Retina (tissue), 1 donor: Measurements from ENCODE around the gene ASCC3.

Source experiments
- DNase-seq: peaks from one replicate; pipeline ENCODE4 v3.0.0-alpha.2; 2016

Gene ASCC3

DNA sequence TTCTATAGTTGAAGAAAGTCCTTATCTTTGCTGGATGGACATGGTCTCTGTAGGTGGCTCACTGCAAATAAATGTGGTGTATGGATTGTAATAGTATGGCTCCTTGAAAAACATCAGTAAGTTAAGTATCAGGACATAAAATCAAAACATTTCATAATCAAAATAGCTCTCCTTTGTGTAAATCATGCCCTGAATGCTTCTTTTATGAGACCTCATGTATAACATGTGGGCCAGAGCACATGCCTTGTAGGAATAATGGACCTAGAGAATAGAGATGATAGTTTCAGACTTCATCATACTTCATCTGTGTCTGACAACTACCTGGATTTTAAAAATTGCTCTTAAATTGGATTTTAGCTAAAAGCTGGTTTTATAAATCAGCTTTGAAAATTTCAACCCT is 159.9 kb downstream of the ASCC3 start:
- no peak for DNase-seq

DNA sequence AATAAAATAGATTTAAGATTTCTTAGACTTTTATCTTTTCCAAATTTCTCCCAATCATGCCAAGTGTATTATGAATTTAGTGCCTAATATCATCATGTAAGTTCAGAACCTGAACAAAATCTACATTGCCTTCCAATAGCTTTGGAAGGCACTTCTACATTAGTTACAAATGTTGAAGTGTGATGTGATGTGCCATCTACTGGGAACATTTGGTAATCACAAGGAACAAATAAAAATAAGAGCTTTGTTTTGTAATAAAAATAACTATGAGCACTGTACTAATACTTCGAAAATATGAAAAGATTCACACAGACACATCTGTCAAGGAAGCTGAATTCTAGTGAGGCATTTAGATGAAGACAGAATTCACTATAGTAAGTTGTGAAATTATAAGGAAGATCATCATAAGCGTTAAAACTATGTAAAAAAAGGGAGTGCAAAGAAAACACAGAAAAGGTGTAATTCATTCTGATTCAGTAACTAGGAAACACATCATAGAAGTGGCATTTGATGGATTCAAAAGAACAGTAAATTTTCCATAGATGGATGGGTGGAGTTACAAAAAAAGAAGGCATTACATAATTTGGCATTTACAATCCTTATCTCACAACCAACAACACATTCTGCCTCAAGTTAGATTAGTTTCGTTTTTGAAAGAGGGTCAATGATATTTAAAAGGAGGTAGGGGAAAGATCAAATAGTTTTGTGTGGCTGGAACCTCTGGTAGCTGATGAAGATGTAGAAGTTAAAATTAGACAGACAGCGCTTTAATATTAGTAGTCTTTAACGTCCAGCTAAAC is 161.0 kb downstream of the ASCC3 start:
- DNase-seq: no peak

DNA sequence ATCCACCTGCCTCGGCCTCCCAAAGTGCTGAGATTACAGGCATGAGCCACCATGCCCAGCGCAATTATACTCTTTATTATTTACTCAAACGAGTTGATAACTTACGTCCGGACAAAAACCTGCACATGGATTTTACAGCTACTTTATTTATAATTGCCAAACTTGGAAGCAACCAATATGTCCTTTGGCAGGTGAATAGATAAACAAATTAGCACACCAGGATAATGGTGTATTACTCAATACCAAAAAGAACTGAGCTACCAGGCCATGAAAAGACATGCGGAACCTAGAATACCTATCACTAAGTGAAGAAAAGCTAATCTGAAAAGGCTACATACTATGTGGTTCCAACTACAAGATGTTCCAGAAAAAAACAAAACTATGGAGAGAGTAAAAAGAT is 168.1 kb downstream of the ASCC3 start:
- no peak for DNase-seq

DNA sequence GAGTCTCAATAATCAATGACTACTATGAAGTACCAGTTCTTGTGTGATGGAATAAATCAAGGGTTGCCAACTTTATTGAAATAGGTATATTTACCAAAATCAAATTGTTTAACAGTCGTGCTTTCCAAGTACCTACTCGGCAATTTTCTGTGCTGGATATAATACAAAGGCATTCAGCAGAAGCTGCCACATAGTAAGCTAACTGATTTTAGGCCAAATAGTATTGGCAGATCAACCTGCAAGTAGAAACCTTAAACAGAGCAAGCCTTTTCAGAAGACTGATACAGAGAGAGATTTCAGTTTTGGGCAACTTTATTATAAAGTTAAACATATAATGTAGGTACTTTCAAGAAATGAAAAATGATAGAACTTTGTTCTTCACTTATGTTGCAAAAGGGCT is 174.6 kb downstream of the ASCC3 start:
- DNase-seq: no peak

DNA sequence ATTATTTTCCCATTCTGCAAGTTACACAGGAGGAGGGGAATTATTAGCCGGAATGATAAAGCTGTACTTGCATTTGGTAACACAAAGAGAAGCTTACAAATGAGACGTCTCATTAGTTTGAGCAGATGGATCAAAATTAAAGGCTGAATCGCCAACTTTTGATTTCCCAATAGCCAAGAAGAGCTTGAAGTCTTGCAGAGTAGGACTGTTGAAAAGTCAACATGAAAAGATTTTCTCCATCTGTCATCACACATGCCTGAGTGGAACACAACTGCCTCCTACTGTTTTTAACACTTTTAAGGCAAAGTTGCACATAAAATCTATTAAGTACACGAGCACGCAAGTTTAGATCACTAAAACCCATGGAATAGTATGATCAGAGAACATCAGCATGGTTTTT is 176.2 kb downstream of the ASCC3 start:
- no peak for DNase-seq

DNA sequence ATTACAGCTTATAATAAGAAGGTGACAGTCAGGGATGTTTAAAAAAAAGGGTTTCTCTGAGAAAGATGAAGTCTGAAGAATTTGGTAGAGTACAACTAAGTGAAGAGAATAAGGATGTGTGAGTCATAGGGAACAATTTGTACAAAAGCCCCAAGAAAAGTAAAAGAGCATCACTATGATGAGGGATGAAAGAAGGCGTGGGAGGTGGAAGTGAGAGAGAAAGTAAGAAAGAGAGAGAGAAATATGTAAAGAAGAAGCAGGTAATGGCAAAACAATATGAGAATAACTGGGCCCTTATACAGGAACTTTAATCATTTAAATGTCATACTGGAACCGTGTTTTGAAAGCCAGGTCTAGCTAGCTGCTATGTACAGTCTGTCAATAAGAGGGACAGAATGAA is 179.4 kb downstream of the ASCC3 start:
- no peak for DNase-seq

DNA sequence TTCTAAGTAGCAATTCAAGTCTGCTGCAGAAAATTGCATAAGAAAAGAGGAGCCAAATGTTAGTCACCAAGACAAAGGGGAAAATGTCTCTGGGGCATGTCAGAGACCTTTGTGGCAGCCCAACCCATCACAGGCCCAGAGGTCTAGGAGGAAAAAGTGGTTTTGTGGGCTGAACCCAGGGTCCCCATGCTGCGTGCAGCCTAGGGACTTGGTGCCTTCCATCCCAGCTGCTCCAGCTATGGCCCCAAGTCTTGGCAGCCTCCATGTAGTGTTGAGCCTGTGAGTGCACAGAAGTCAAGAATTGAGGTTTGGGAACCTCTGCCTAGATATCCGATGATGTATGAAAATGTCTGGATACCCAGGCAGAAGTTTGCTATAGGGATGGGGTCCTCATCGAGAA is 181.1 kb downstream of the ASCC3 start:
- DNase-seq: no peak

DNA sequence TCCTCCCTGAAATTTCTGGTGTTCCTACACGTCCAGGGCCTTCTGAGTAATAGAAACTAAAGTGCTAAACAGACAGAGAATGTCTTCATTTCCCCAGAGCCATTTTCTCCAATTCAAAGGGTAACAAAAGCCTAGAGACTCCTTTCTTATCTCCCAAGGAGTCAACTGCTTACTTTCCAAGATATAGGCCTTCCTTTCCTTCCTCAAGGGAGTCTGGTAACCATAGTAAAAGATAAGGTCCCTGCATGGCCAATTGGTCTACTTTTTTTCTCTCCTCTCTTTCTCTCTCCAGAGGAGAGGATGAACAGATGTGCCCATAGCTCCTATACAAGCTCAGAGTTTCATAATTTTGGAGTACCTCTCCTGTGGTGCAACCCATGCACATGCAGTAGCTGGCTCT is 185.7 kb downstream of the ASCC3 start:
- DNase-seq: no peak

DNA sequence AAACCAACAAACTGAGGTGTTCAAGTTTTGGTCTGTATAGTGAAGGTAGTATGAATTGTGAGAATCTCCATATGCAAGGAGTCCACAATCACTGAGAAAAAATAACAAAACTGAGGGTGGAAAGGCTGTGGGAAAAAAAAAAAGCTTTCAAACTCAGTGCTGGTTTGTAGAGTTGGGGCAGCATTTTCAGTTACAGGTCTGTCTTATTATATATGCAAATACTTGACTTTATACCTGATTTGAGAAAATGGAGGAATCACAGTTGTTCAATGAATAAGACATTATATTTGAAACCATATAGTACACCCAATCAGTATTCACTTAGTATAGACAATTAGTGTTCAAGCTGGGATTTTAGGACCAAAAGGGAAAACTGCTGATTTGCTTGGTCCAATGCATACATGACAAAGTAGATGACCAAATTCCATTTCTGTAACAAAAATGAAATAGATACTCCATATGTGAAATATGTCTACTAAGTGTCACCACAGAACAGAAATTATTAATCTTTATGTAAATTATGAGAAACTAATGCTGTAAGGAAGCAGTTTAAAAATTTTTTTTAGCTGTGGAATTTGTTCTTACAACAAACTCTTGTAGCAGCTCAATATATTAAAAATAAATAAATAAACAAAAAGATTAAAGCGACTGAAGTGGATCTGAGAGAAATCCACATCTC is 187.7 kb downstream of the ASCC3 start:
- no peak for DNase-seq

DNA sequence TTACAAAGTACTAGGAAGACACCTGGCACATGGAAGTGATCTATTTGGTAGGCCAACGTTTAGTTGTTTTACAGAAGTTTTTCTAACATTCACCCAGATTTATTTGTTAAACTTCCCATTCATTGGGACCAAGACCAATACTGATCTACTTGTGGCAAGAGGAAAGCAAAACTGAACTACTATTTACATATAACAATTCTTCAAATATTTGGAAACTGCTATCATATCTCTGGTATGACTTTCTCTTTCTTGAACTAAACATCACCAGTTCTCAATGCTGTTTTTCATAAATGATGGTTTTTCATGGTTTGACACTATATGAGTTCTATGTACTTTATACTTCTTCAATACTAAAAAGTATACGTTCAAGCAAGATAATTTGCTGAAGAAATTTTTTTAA is 189.2 kb downstream of the ASCC3 start:
- no peak for DNase-seq

DNA sequence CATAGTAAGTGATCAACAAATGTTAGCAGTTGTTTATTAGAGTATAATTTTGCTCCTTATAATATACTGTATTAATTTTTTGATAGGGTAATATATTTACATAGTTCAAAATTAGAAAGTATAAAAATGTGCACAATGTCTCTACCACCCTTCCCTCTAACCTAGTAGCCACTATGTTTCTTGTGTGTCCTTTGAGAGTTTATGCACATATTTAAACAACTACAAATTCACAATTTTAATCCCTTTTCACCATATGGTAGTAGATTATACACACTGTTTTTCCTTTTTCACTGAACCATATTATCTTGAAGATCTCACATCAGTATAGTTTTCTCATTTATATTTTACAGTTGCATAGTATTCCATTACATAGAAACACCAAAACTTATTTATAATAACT is 194.9 kb downstream of the ASCC3 start:
- no peak for DNase-seq

DNA sequence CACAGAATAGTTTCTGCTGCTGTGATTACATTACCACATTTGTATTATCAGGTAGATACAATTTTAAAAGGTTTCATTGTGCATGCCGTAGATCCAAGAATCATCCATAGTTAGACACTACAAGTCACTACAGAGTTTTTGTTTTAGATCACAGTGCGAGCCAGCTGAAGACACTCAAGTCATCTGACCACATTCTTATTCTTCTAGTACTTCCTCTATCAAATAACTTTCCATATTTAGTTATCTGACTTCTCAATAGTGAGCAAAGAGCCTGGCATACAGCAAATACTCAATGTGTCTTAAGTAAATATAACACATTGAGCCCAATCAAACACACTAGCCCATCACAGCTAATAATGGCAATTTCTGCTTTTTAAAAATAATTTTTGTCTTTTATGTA is 195.4 kb downstream of the ASCC3 start:
- no peak for DNase-seq

DNA sequence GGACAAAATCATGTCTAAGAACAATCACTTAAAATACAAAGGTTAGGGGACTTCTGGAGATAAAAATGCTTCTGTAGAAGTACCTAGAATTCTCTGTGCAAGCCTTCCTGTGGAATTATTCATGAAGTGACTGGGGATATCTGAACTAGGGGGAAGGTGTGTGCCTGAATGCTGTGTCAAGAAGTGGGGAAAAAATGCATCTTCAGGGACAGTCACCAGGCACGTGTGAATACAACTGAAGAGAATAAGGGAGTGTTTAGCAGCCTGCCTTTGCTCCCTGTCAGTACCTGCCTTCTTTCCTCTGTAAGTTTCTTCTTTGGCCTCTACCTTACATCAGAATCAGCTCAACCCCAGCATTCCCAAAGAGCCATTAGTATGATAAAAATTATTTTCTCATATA is 201.0 kb downstream of the ASCC3 start:
- DNase-seq: no peak

DNA sequence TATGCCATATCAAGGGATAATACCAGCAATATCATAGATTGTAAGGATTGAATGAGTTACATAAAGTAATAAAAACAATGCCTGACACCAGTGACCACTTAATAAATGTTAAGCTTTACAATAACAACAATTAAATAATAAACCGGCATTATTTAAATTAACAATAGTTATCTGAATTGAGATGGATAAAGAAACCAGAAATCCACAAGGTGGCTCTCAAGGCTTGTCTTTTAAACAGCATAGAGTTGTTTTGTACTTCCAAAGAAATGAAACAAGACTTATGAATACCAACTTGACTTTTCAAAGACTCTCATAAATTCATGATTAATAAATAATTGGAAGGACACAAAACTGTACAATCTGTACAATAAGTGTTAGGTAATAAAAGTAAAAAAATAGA is 203.1 kb downstream of the ASCC3 start:
- DNase-seq: no peak

DNA sequence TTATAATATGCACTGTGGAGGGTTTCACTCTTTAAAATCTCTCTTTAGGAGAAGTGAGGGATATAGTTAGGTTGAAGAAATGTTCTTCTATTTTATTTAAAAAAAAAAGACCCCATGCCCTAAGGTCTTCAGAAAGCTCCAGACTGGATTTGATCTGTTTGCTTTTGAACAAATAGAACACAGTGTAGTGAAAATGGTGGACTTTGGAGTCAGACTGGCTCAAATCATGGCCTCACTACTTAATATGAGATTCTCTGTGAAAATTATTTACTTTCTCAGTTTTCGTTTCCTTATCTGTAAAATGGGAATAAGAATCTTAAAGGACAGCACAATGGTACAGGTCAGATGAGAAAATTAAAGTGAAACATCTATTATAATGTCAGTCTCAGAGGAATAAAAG is 203.9 kb downstream of the ASCC3 start:
- DNase-seq: no peak

DNA sequence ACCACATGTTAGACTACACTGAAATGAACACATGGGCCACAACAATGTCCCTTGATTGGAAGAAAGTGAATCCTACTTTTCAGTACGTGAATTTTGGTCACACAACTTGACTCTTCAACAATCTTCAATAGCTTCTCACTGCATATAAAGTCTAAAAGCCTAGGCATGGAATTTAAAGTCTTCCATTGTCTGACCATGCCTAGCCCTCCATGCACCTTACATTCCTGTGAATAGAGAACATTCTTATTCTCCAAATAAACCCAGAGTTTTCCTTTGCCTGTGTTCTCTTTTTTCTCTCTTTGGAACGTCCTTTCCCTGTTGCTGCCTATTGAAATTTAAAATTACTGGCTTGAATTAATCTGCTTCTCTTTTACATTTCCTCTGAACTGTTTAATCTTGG is 207.5 kb downstream of the ASCC3 start:
- DNase-seq: no peak

DNA sequence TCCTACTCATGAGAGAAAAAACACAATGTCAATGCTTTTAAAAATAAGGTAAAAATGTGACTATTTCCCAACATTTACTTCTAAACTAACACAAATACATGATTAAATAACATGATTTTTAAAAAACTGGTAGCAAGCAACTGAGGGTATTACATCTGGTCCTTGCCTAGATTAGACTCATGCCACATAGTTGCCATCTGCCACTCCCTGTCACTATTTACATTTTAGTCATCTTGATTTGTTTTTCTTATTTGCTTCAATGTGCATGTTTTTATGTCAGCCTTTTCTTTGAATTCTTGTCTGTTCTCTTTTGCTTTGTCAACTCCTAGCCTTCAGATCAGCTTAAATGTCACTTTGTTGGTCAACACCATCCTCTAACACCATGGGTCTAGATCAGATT is 209.4 kb downstream of the ASCC3 start:
- no peak for DNase-seq

DNA sequence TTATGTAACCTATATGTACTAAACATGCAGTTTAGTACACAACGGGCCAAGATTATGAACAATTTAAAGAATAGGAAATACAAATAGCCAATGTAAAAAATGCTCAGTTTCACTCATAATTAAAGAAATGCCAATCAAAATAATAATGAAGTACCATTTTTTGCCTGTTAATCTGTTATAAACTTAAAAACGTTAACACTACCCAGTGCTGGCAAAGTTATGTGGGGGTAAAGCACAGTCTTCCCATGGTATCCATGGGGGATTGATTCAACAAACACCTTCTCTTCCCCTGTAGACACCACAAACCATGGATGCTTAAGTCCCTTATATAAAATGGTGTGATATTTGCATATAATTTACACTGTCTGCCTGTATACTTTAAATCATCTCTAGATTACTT is 211.1 kb downstream of the ASCC3 start:
- no peak for DNase-seq

DNA sequence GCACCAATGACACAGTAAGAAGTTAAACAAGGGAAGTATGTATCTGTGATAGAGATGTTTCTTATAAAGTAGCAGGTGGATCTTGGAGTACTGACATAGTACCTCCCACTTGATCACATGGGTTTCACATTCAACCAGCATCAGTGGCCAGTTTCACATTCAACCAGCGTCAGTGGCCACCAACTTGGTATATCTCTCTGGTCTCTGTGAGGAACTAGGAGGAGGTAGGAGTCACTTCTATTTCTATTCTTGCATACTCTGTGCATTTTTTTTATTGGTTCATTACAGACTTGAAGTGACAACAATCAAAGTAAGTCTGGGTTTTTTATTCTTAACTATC is 216.1 kb downstream of the ASCC3 start:
- no peak for DNase-seq

DNA sequence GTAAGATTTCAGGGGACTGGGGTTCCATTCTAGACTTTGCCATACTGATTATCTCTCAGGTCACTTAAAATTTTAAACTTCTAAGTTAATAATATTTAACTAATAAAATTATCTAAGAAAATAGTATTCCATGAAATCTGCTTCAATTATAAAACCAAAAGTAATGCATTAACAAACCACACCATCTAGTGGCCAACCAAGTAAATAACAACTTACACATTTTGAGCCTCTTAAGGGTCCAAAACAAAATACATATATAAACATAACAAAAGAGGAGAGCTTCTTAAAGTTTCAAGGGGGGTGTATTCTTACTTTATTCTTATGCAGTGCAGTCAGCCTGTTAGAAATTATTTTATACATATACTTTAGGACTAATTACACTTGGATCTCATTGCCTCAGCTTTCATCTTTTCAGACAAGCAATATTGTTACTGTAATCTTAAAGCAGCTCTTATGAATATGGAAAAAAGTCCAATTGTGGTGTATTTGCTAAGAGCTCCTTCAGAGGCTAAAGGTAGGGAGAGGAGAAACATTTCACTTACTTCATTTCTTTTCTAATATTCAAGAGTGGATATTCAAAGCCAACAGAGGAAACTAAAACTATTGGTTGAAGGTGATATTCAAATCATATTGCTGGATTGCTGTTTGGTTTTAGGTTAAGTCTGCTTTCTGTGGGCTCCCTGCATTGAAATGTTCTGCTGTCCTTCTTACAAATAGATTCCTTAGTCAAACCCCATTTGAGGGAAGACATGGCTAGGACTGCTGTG is 216.7 kb downstream of the ASCC3 start:
- DNase-seq: no peak

DNA sequence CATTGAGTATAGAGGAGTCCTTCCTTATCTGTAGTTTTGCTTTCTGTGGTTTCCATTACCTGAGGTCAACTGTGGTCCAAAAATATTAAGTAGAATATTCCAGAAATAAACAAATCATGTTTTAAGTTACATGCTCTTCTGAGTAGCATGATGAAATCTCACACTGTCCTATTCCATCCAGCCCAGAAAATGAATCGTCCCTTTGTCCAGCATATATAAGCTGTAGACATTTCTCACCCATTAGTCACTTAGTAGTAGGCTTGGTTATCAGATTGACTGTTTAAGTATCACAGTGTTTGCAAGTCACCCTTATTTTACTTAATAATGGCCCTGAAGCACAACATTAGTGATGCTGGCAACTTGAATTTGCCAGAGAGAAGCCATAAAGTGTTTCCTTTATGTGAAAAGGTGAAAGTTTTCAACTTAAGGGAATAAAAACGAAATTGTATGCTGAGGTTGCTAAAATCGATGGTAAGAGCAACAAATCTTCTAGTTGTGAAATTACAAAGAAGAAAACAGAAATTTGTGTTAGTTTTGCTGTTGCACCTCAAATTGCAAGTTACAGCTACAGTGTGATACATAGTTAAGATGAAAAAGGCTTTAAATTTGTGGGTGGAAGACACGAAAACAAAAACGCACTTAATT is 217.8 kb downstream of the ASCC3 start:
- no peak for DNase-seq

DNA sequence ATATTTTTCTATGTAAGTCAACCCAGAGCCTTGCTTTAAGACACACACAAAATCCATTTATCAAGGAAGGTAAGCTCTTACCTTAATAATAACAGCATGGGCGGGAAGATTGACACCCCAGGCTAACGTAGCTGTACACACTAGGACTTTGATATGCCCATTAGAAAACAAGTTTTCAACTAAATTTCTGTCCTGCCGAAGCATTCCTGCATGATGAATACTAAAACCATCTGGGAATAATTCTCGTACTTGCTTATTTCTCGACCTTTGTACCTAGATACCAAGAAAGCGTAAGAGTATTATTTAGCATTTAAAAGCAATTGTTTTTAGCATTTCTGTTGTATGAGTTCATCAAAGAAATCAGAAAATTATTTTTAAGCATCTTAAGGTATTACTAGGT is 218.9 kb downstream of the ASCC3 start:
- no peak for DNase-seq

DNA sequence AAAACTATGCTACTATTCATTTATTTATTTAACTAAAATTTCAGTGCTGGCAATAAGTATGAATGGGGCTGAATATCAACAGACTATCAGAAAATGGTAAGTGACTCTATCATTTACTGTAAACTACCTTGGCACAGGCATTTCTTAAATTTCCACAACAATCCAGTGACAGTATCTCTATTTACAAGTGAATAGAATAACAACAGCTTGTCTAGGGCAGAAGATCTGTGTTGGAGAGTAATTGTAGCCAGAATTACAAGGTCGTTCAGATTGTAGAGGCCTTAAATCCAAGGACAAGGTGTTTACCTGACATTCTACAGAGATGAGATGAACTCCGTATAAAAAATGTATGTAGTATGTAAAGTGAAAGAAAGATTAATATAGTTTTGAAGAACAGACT is 222.6 kb downstream of the ASCC3 start:
- DNase-seq: no peak
